HepG2 (cell line): ENCODE results near the gene KRI1.

Source experiments
- CTCF ChIP-seq: sonication (generic); formaldehyde crosslinking; IDR thresholded peaks from 2 replicates; pipeline ENCODE4 v1.5.0; 2020; ENCODE audit warnings: mild to moderate bottlenecking, missing genetic modification reagents, moderate library complexity
- E2F5 ChIP-seq: sonication (generic); formaldehyde crosslinking; conservative IDR thresholded peaks from 2 replicates; pipeline ENCODE4 v1.4.0; 2020; ENCODE audit warnings: missing genetic modification reagents
- FOXA3 ChIP-seq: IDR thresholded peaks from 2 replicates; pipeline ENCODE4 v1.6.1; 2016; ENCODE audit warnings: missing genetic modification reagents, missing compliant biosample characterization
- FOXO4 ChIP-seq: sonication (generic); formaldehyde crosslinking; conservative IDR thresholded peaks from 2 replicates; pipeline ENCODE4 v1.8.1; 2023; ENCODE audit warnings: missing genetic modification reagents
- HOMEZ ChIP-seq: IDR thresholded peaks from 2 replicates; pipeline ENCODE4 v1.6.1; 2016; ENCODE audit warnings: low read depth
- ISX ChIP-seq: sonication (generic); formaldehyde crosslinking; conservative IDR thresholded peaks from 2 replicates; pipeline ENCODE4 v1.5.0; 2020; ENCODE audit warnings: missing genetic modification reagents
- JUND ChIP-seq: sonication (generic); formaldehyde crosslinking; IDR thresholded peaks from 2 replicates; pipeline ENCODE4 v1.8.0; 2022; ENCODE audit warnings: mild to moderate bottlenecking, missing genetic modification reagents
- NCOR1 ChIP-seq: fragments of 200-600 bp; sonication (generic); IDR thresholded peaks from 2 replicates; pipeline ENCODE4 v1.7.0; 2017; ENCODE audit warnings: antibody characterized with exemption, low read length, borderline replicate concordance
- NRL ChIP-seq: sonication (generic); formaldehyde crosslinking; IDR thresholded peaks from 2 replicates; pipeline ENCODE4 v1.5.0; 2020; ENCODE audit warnings: missing genetic modification reagents, mild to moderate bottlenecking, moderate library complexity, borderline replicate concordance
- POLR2AphosphoS5 ChIP-seq: IDR thresholded peaks from 2 replicates; pipeline ENCODE4 v1.6.1; 2012; ENCODE audit warnings: low read depth, low read length
- RFXAP ChIP-seq: sonication (generic); formaldehyde crosslinking; IDR thresholded peaks from 2 replicates; pipeline ENCODE4 v1.4.0; 2020; ENCODE audit warnings: missing genetic modification reagents, borderline replicate concordance
- ZFP36 ChIP-seq: fragments of 150-350 bp; IDR thresholded peaks from 2 replicates; pipeline ENCODE4 v1.6.1; 2018; ENCODE audit warnings: borderline replicate concordance, low read length, low read depth; ENCODE audit not compliant: partially characterized antibody
- ZNF280B ChIP-seq: sonication (generic); formaldehyde crosslinking; IDR thresholded peaks from 2 replicates; pipeline ENCODE4 v1.5.0; 2020; ENCODE audit warnings: missing genetic modification reagents, mild to moderate bottlenecking, borderline replicate concordance
- ZNF670 ChIP-seq: sonication (generic); formaldehyde crosslinking; IDR thresholded peaks from 2 replicates; pipeline ENCODE4 v1.8.0; 2022; ENCODE audit warnings: mild to moderate bottlenecking, missing genetic modification reagents, borderline replicate concordance

GRCh38 chr19:10562609-10563008, 3.2 kb downstream of the KRI1 start:
- TF ChIP-seq ISX (CRISPR knock-in tag), result no peak
- no peak for TF ChIP-seq JUND
- no peak for TF ChIP-seq CTCF
- no peak for TF ChIP-seq HOMEZ (CRISPR knock-in tag)
- no peak for TF ChIP-seq ZFP36
- no peak for TF ChIP-seq RFXAP (CRISPR knock-in tag)
- TF ChIP-seq POLR2AphosphoS5, result no peak
- no peak for TF ChIP-seq NRL (CRISPR knock-in tag)
- no peak for TF ChIP-seq E2F5 (CRISPR knock-in tag)
- TF ChIP-seq NCOR1, result no peak
- TF ChIP-seq FOXA3, result no peak
- TF ChIP-seq ZNF280B (CRISPR knock-in tag), result no peak
- no peak for TF ChIP-seq FOXO4 (CRISPR knock-in tag)
- TF ChIP-seq ZNF670, result no peak
